SK-N-SH (cell line): ENCODE data around the gene KCTD14.

Source experiments
- EZH2phosphoT487 ChIP-seq: fragments of 200-600 bp; sonication (generic); IDR thresholded peaks from 2 replicates; pipeline ENCODE4 v1.6.1; 2017; ENCODE audit warnings: low read depth, mixed run types, mild to moderate bottlenecking, antibody characterized with exemption, moderate library complexity, borderline replicate concordance
- FOXM1 ChIP-seq: IDR thresholded peaks from 2 replicates; pipeline ENCODE4 v1.4.0; 2012; ENCODE audit warnings: low read depth, mild to moderate bottlenecking
- MAX ChIP-seq: IDR thresholded peaks from 2 replicates; pipeline ENCODE4 v1.4.0; 2012; ENCODE audit warnings: low read depth
- MXI1 ChIP-seq: IDR thresholded peaks from 2 replicates; pipeline ENCODE4 v1.6.1; 2012; ENCODE audit warnings: mild to moderate bottlenecking, low read depth, low read length, improper control_type of control experiment
- POLR2AphosphoS5 ChIP-seq: IDR thresholded peaks from 2 replicates; pipeline ENCODE4 v1.6.1; 2012; ENCODE audit warnings: low read depth, low read length
- RXRA ChIP-seq: IDR thresholded peaks from 2 replicates; pipeline ENCODE4 v1.4.0; 2012; ENCODE audit warnings: low read depth, mild to moderate bottlenecking, borderline replicate concordance
- SMC3 ChIP-seq: IDR thresholded peaks from 2 replicates; pipeline ENCODE4 v1.6.1; 2012; ENCODE audit warnings: low read depth, low read length, improper control_type of control experiment
- TAF1 ChIP-seq: IDR thresholded peaks from 2 replicates; pipeline ENCODE4 v1.6.1; 2012; ENCODE audit warnings: low read depth, mild to moderate bottlenecking, low read length, moderate library complexity, borderline replicate concordance
- TF ChIP-seq, protein P1 (sequence below): fragments of 200-600 bp; sonication (generic); IDR thresholded peaks from 2 replicates; pipeline ENCODE4 v1.6.1; 2017; ENCODE audit warnings: antibody characterized with exemption, mild to moderate bottlenecking, moderate library complexity

GRCh38 chr11:78027759-78028158 is 4.7 kb upstream of the KCTD14 start:
- TF ChIP-seq POLR2AphosphoS5 (no peak), MXI1 (no peak), SMC3 (no peak), MAX (no peak), FOXM1 (no peak), RXRA (no peak), TAF1 (no peak), EZH2phosphoT487 (no peak)
- TF ChIP-seq, protein P1, sequence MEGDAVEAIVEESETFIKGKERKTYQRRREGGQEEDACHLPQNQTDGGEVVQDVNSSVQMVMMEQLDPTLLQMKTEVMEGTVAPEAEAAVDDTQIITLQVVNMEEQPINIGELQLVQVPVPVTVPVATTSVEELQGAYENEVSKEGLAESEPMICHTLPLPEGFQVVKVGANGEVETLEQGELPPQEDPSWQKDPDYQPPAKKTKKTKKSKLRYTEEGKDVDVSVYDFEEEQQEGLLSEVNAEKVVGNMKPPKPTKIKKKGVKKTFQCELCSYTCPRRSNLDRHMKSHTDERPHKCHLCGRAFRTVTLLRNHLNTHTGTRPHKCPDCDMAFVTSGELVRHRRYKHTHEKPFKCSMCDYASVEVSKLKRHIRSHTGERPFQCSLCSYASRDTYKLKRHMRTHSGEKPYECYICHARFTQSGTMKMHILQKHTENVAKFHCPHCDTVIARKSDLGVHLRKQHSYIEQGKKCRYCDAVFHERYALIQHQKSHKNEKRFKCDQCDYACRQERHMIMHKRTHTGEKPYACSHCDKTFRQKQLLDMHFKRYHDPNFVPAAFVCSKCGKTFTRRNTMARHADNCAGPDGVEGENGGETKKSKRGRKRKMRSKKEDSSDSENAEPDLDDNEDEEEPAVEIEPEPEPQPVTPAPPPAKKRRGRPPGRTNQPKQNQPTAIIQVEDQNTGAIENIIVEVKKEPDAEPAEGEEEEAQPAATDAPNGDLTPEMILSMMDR = no peak
